ENCODE measurements around the gene TCAP. TPM values are rescaled to one million over a fixed set of nuclear protein-coding genes. Genes with fewer than 3 reads are reported as not detected.

Gene TCAP
- total and polyA plus RNA-seq, 10 of the 15 experiments (the other 5 are each of a cell fraction or from before 2014, with no cell fraction given) = 0.17 to 1.0 (median 0.36) TPM; not detected in 3

GRCh38 chr17:39641097-39641496, 24.1 kb upstream of the TCAP start:
- in situ Hi-C loops (cut with MboI) = no loop called here
- H3K4me2 ChIP-seq (ENCODE audit: control insufficient read depth, insufficient read depth) = 0 out of 2 replicates have a peak overlapping the region, but pooled peaks have one; percentile 20
- WGBS (ENCODE audit: insufficient coverage, insufficient replicate concordance, low lambda C conversion rate, missing lambda C conversion rate) = 93% methylated on average over 4 of the region's 4 CpGs

More at GRCh38 chr17:39641097-39641496, 24.1 kb upstream of the TCAP start:
- H3K9me3 ChIP-seq (replicated peaks; ENCODE audit: control insufficient read depth, insufficient read depth, low read length) = no peaks in the 10 kb centered on the region
- H3K36me3 ChIP-seq (ENCODE audit: control insufficient read depth in 2 of 2, insufficient read depth in 2 of 2, low read length in 1 of 2) = no peaks in the 10 kb centered on the region; a peak in 1 of 4 replicates
- H3K9ac ChIP-seq (ENCODE audit: control insufficient read depth, insufficient read depth, low read length) = no peak overlapping the region
- ChIA-PET POLR2A (no interaction called here), RAD21 (ENCODE audit: unreplicated experiment) (interaction anchor here (0.8 kb wide), 1 partner anchor 10 kb away, joined by 5 read pairs; no protein-coding TSS in a partner anchor), CTCF (interaction anchor here (1.4 to 15.5 kb wide), 2 partner anchors 13 to 19 kb away, joined by 10 to 225 read pairs; no protein-coding TSS in a partner anchor), SMC1A (ENCODE audit: uncharacterized antibody, unreplicated experiment) (no interaction called here)
- FAIRE-seq (peak; percentile 18), DNase-seq (ENCODE audit: low read depth, low spot score) (no peak), ATAC-seq (no peak)
- H3K27ac ChIP-seq (ENCODE audit: control insufficient read depth, insufficient read depth) = no peak overlapping the region
- no peak overlapping the region for H3K4me3 ChIP-seq
- H3K4me1 ChIP-seq (ENCODE audit: control insufficient read depth, insufficient read depth, low read length) = peaks cover 20% of the 10 kb centered on the region
- no TSS peak for BruUV-seq (replicated peaks)
- H3K79me2 ChIP-seq (ENCODE audit: control insufficient read depth, insufficient read depth, low read length) = peaks cover 39% of the 10 kb centered on the region
- H2AFZ ChIP-seq (ENCODE audit: control insufficient read depth, low read depth, low read length) = no peak overlapping the region
- H4K20me1 ChIP-seq (ENCODE audit: control insufficient read depth, insufficient read depth) = peaks cover 3% of the 10 kb centered on the region; the same call in 1 of the 2 replicates
- H3K27me3 ChIP-seq (replicated peaks in 1 of 2; ENCODE audit: control insufficient read depth in 2 of 2, insufficient read depth in 2 of 2, low read length in 1 of 2) = no peaks in the 10 kb centered on the region
- TF ChIP-seq HDGF (IDR thresholded peaks at IDR 0.05) (no peak), MAX (IDR thresholded peaks at IDR 0.05; ENCODE audit: low read depth, low read length) (no peak), HDAC2 (IDR thresholded peaks at IDR 0.05) (no peak), ATF2 (IDR thresholded peaks at IDR 0.05; ENCODE audit: low read length) (no peak), TCF3 (IDR thresholded peaks at IDR 0.05; ENCODE audit: borderline replicate concordance, insufficient read depth, low read depth, low read length) (no peak), ZBTB40 (IDR thresholded peaks at IDR 0.05; ENCODE audit: borderline replicate concordance) (no peak), TCF7 (IDR thresholded peaks at IDR 0.05; ENCODE audit: borderline replicate concordance) (no peak), SMAD5 (IDR thresholded peaks at IDR 0.05; ENCODE audit: low read depth) (no peak), CBX5 (IDR thresholded peaks at IDR 0.05; ENCODE audit: low read depth) (no peak), CBX3 (IDR thresholded peaks at IDR 0.05; ENCODE audit: borderline replicate concordance, low read depth) (no peak), NFXL1 (IDR thresholded peaks at IDR 0.05; ENCODE audit: borderline replicate concordance) (no peak), ZBED1 (IDR thresholded peaks at IDR 0.05; ENCODE audit: borderline replicate concordance) (no peak), NBN (IDR thresholded peaks at IDR 0.05) (no peak), JUNB (IDR thresholded peaks at IDR 0.05) (no peak), SRF (IDR thresholded peaks at IDR 0.05; ENCODE audit: low read depth in 2 of 2, low read length in 2 of 2) (no peak), ETV6 (conservative IDR thresholded peaks at IDR 0.05 in 1 of 2, IDR thresholded peaks at IDR 0.05 in 1 of 2; ENCODE audit: borderline replicate concordance in 1 of 2, low read depth in 1 of 2) (no peak), POLR2AphosphoS5 (IDR thresholded peaks at IDR 0.05; ENCODE audit: low read length) (no peak), PAX8 (IDR thresholded peaks at IDR 0.05) (no peak), NRF1 (conservative IDR thresholded peaks at IDR 0.05; ENCODE audit: low read depth, low read length) (no peak)
- TF ChIP-seq, protein P1, sequence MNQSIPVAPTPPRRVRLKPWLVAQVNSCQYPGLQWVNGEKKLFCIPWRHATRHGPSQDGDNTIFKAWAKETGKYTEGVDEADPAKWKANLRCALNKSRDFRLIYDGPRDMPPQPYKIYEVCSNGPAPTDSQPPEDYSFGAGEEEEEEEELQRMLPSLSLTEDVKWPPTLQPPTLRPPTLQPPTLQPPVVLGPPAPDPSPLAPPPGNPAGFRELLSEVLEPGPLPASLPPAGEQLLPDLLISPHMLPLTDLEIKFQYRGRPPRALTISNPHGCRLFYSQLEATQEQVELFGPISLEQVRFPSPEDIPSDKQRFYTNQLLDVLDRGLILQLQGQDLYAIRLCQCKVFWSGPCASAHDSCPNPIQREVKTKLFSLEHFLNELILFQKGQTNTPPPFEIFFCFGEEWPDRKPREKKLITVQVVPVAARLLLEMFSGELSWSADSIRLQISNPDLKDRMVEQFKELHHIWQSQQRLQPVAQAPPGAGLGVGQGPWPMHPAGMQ (IDR thresholded peaks at IDR 0.05; ENCODE audit: borderline replicate concordance) = no peak
- intact Hi-C loops (cut with micrococcal nuclease; ENCODE audit: unreplicated experiment) = no loop called here
